ENCODE data around the gene OOSP3.

- TF ChIP-seq CTCF (conservative IDR thresholded peaks at IDR 0.05; ENCODE audit: low read length) (no peak), EZH2phosphoT487 (IDR thresholded peaks at IDR 0.05; ENCODE audit: borderline replicate concordance, low read depth, low read length) (no peak)
Observed at GRCh38 chr11:59875856-59876519, 2.6 kb upstream of the OOSP3 start.
